K562 (cell line): ENCODE data around the gene PRRC2A. TPM values are rescaled to one million over a fixed set of nuclear protein-coding genes. Genes with fewer than 3 reads are reported as not detected.

ENCODE experiments used
- ATAC-seq: fragments of 200-7000 bp; cut with Tn5 transposase; 3 replicates; pipeline ENCODE4 v1.9.1; 2020; ENCODE audit warnings: moderate library complexity
- BruUV-seq: library from RNA; stranded (reverse); fragments of 400-500 nt; replicated peaks from 2 replicates; lab custom pipeline; 2021; lab: Mats Ljungman, UMichigan
- CTCF ChIA-PET: fragments of 300-600 bp; formaldehyde crosslinking; extraction: SDS; loops from one replicate; lab custom pipeline; 2021; ENCODE audit warnings: low intra/inter-chr PET ratio; lab: Yijun Ruan, JAX
- POLR2A ChIA-PET: fragments of 300-600, 350-650 bp; sonication (Branson Sonifier 250); formaldehyde crosslinking; extraction: SDS; loops from one replicate; lab custom pipeline; 2021; ENCODE audit warnings: antibody characterized with exemption, inconsistent platforms; lab: Yijun Ruan, JAX
- DNase-seq, 4 experiments: peaks; one replicate each; pipeline versions ENCODE4 v3.0.0 to v3.0.0-alpha.2; 2011 to 2018; ENCODE audit warnings: low spot score in 3 of 4, mixed read lengths in 3 of 4; ENCODE audit errors: extremely low read depth in 1 of 4
- FAIRE-seq: peaks from 2 replicates; lab custom pipeline; 2011; peaks lifted over from hg19 to GRCh38; lab: Jason Lieb, UNC
- H2AFZ ChIP-seq: 2 replicates; pipeline ENCODE4 v1.6.0; 2011; ENCODE audit warnings: low read depth, low read length, control low read depth, inconsistent platforms
- H3K27ac ChIP-seq: fragments of 200-600 bp; 3 replicates; pipeline ENCODE4 v1.8.0; 2011; ENCODE audit warnings: low read depth, mild to moderate bottlenecking, control low read depth, inconsistent platforms, low read length, moderate library complexity, mixed read lengths; ENCODE audit errors: extremely low read depth
- H3K27me3 ChIP-seq, 2 experiments: fragments of 300-600 bp in 1 of 2; 2 replicates in 1 of 2; 3 replicates in 1 of 2; pipeline versions ENCODE4 v1.6.0 to v1.8.0; 2011; ENCODE audit warnings: inconsistent platforms in 2 of 2, low read length in 2 of 2, mild to moderate bottlenecking in 1 of 2, mixed read lengths in 1 of 2, moderate library complexity in 1 of 2; ENCODE audit not compliant: control insufficient read depth in 2 of 2, insufficient read depth in 2 of 2
- H3K36me3 ChIP-seq: fragments of 300-600 bp; 3 replicates; pipeline ENCODE4 v1.8.0; 2011; ENCODE audit warnings: mild to moderate bottlenecking, low read length, inconsistent platforms; ENCODE audit not compliant: control insufficient read depth, insufficient read depth
- H3K4me1 ChIP-seq, 2 experiments: fragments of 200-600 bp in 1 of 2; replicated peaks in 1 of 2; 2 replicates in 1 of 2; 3 replicates in 1 of 2; pipeline versions ENCODE4 v1.5.1 to v1.8.0; 2011; ENCODE audit warnings: inconsistent platforms in 2 of 2, low read length in 2 of 2, mild to moderate bottlenecking in 1 of 2, mixed read lengths in 1 of 2, moderate library complexity in 1 of 2; ENCODE audit not compliant: control insufficient read depth in 2 of 2, insufficient read depth in 2 of 2
- H3K4me2 ChIP-seq: 2 replicates; pipeline ENCODE4 v1.6.1; 2011; ENCODE audit warnings: low read length, control low read depth, inconsistent platforms, mixed read lengths; ENCODE audit not compliant: insufficient read depth
- H3K4me3 ChIP-seq: fragments of 200-600 bp; sonication (generic), shearing (Covaris generic); 2 replicates; pipeline ENCODE4 v1.5.1; 2016; ENCODE audit warnings: control low read depth, inconsistent platforms
- H3K79me2 ChIP-seq: fragments of 200-600 bp; 3 replicates; pipeline ENCODE4 v1.8.0; 2011; ENCODE audit warnings: low read length, inconsistent platforms; ENCODE audit not compliant: control insufficient read depth, insufficient read depth
- H3K9ac ChIP-seq, 2 experiments: 2 replicates each; pipeline versions ENCODE4 v1.6.0 to v1.6.1; 2011; ENCODE audit warnings: low read depth in 2 of 2, low read length in 2 of 2, control low read depth in 1 of 2, inconsistent platforms in 1 of 2, mild to moderate bottlenecking in 1 of 2, mixed read lengths in 1 of 2; ENCODE audit not compliant: insufficient read depth in 1 of 2
- H3K9me1 ChIP-seq: one replicate; pipeline ENCODE4 v1.6.0; 2011; ENCODE audit warnings: inconsistent platforms, mild to moderate bottlenecking, low read length, moderate library complexity; ENCODE audit not compliant: control insufficient read depth, insufficient read depth
- H3K9me3 ChIP-seq: replicated peaks from 2 replicates; pipeline ENCODE4 v1.5.1; 2011; ENCODE audit warnings: low read depth, low read length, inconsistent platforms; ENCODE audit not compliant: control insufficient read depth, insufficient read depth
- H4K20me1 ChIP-seq: replicated peaks from 2 replicates; pipeline ENCODE4 v1.6.1; 2011; ENCODE audit warnings: low read length, inconsistent platforms, mixed read lengths; ENCODE audit not compliant: control insufficient read depth, insufficient read depth
- FOXJ3 ChIP-seq: sonication (generic); formaldehyde crosslinking; IDR thresholded peaks from 2 replicates; pipeline ENCODE4 v1.4.0; 2020; ENCODE audit warnings: mild to moderate bottlenecking, missing genetic modification reagents
- HMG20A ChIP-seq: fragments of 450-650 bp; formaldehyde crosslinking; conservative IDR thresholded peaks from 2 replicates; pipeline ENCODE4 v1.4.0; 2020; ENCODE audit warnings: mild to moderate bottlenecking, mixed read lengths
- RBFOX2 ChIP-seq: fragments of 200-400 bp; formaldehyde crosslinking; IDR thresholded peaks from 2 replicates; pipeline ENCODE4 v1.6.1; 2017; ENCODE audit warnings: low read depth, mild to moderate bottlenecking, low read length, moderate library complexity
- SIX5 ChIP-seq, 2 experiments: IDR thresholded peaks; 2 replicates each; pipeline ENCODE4 v1.6.1; 2011; ENCODE audit warnings: low read length in 2 of 2, borderline replicate concordance in 1 of 2, low read depth in 1 of 2, mild to moderate bottlenecking in 1 of 2, moderate library complexity in 1 of 2; ENCODE audit not compliant: insufficient read depth in 1 of 2
- SUPT5H ChIP-seq: fragments of 450-650 bp; IDR thresholded peaks from 2 replicates; pipeline ENCODE4 v1.6.1; 2016
- THAP12 ChIP-seq: fragments of 250-450 bp; sonication (Bioruptor Pico); IDR thresholded peaks from 2 replicates; pipeline ENCODE4 v1.9.0; 2021; ENCODE audit warnings: mild to moderate bottlenecking, inconsistent platforms
- THRA ChIP-seq: fragments of 450-650 bp; IDR thresholded peaks from 2 replicates; pipeline ENCODE4 v1.6.1; 2017; ENCODE audit warnings: mild to moderate bottlenecking, moderate library complexity
- ZFP1 ChIP-seq: fragments of 450-650 bp; formaldehyde crosslinking; IDR thresholded peaks from 2 replicates; pipeline ENCODE4 v1.4.0; 2020; ENCODE audit warnings: mild to moderate bottlenecking, mixed read lengths
- ZNF77 ChIP-seq: fragments of 250-450 bp; sonication (Bioruptor Pico); IDR thresholded peaks from 2 replicates; pipeline ENCODE4 v1.5.0; 2020
- WGBS: fragments of 100-300 bp; shearing (Covaris generic); methylation state at CpG from one replicate; pipeline ENCODE4 v1.1.6; 2016; ENCODE audit warnings: low coverage, mixed read lengths; ENCODE audit not compliant: insufficient coverage; ENCODE audit errors: missing lambda C conversion rate; 5-methylcytosine and 5-hydroxymethylcytosine counted together
- in situ Hi-C: fragments of 300-500 bp; cut with MboI; formaldehyde crosslinking; loops from 4 replicates; pipeline ENCODE4 v1.15.0; 2018; ENCODE audit warnings: inconsistent platforms, mixed read lengths
- intact Hi-C: fragments of 100-400 bp; cut with micrococcal nuclease; formaldehyde crosslinking; loops from 2 replicates; pipeline ENCODE4 v1.14.2; 2022
- polyA plus RNA-seq, 8 experiments: library from polyadenylated mRNA; depleted of rRNA in 4 of 8; stranded (reverse) in 5 of 8; unstranded in 3 of 8; fragments of >200 nt; fragmentation: Nextera tagmentation in 2 of 8; fragmentation: Illumina TruSeq in 1 of 8; extraction: Ambion mirVana in 2 of 8; extraction: Trizol in 1 of 8; gene quantifications; 2 replicates each; pipeline versions ENCODE4 v1.2.1 to v1.2.3, GENCODE V29; 2011 to 2014; ENCODE audit warnings: inconsistent platforms in 1 of 8, missing spikeins in 1 of 8
- total RNA-seq, 7 experiments: library from RNA; depleted of rRNA in 6 of 7; stranded (reverse); fragments of >200 nt in 6 of 7; fragmentation: Illumina TruSeq in 2 of 7; extraction: Trizol in 2 of 7; gene quantifications; 2 replicates each; pipeline versions ENCODE4 v1.2.1 to v1.2.3, GENCODE V29; 2011 to 2021; ENCODE audit warnings: low replicate concordance in 1 of 7

The PRRC2A gene
- total and polyA plus RNA-seq, 9 of the 15 experiments (the other 6 are each of a cell fraction or from before 2014, with no cell fraction given): 1.0 to 332 (median 63.0) TPM

GRCh38 chr6:31629014-31629413 lies 8.5 kb downstream of the PRRC2A start:
- in situ Hi-C loops: no loop called here
- H4K20me1 ChIP-seq: peaks cover 14% of the 10 kb centered on the region
- ATAC-seq (no peak), DNase-seq (no peak), FAIRE-seq (no peak)
- peaks cover 100% of the 10 kb centered on the region for H3K36me3 ChIP-seq
- BruUV-seq: no TSS peak
- no peak overlapping the region for H3K4me3 ChIP-seq
- H3K9ac ChIP-seq: no peak overlapping the region
- no peaks in the 10 kb centered on the region for H3K9me3 ChIP-seq
- H3K27me3 ChIP-seq: no peaks in the 10 kb centered on the region
- intact Hi-C loops: no loop called here
- H3K9me1 ChIP-seq: peaks cover under 1% of the 10 kb centered on the region
- H3K4me2 ChIP-seq: no peak overlapping the region
- H2AFZ ChIP-seq: no peak overlapping the region
- CTCF ChIA-PET: no interaction called here
- POLR2A ChIA-PET: interaction anchor here (0.6 to 14.8 kb wide), 5 partner anchors 3 to 63 kb away, joined by 3 to 274 read pairs (median 8); partner anchors contain the start of genes C6orf47 and PRRC2A
- H3K4me1 ChIP-seq: peaks cover 0 to 25% of the 10 kb centered on the region in 2 experiments; a peak in 1 of 5 replicates
- TF ChIP-seq RBFOX2 (peak; percentile 52; the same call in 1 of the 2 replicates), ZNF77 (CRISPR knock-in tag) (no peak)
- 92% methylated on average over 7 of the region's 7 CpGs for WGBS
- peaks cover 46% of the 10 kb centered on the region for H3K79me2 ChIP-seq
- H3K27ac ChIP-seq: no peak overlapping the region

- Histone ChIP-seq H2AFZ (no peak overlapping the region), H3K27ac (no peak overlapping the region; the same call in 2 of the 3 replicates), H3K9ac (0 out of 4 replicates have a peak overlapping the region, but pooled peaks of 1 of the 2 experiments have one; percentile 22), H3K79me2 (peaks cover 35% of the 10 kb centered on the region), H3K9me3 (no peaks in the 10 kb centered on the region), H4K20me1 (peaks cover 20% of the 10 kb centered on the region), H3K4me3 (no peak overlapping the region), H3K9me1 (no peaks in the 10 kb centered on the region), H3K4me1 (peaks cover 0 to 22% of the 10 kb centered on the region in 2 experiments; a peak in 1 of 5 replicates), H3K27me3 (no peaks in the 10 kb centered on the region), H3K36me3 (peaks cover 100% of the 10 kb centered on the region), H3K4me2 (no peak overlapping the region)
- in situ Hi-C loops (no loop called here), intact Hi-C loops (no loop called here)
- FAIRE-seq: no peak
- ChIA-PET POLR2A (interaction anchor here (0.6 to 14.8 kb wide), 8 partner anchors 5 to 89 kb away, joined by 3 to 274 read pairs (median 5); partner anchors contain the start of genes C6orf47, DDX39B and PRRC2A), CTCF (interaction anchor here (0.5 kb wide), 1 partner anchor 203 kb away, joined by 3 read pairs; no protein-coding TSS in a partner anchor)
- no peak for DNase-seq
- BruUV-seq: no TSS peak
- 94% methylated on average over 23 of the region's 25 CpGs for WGBS
- ATAC-seq: no peak; the same call in 2 of the 3 replicates
- TF ChIP-seq SIX5 (IDR thresholded peaks at IDR 0.05; ENCODE audit: borderline replicate concordance in 1 of 2, insufficient read depth in 1 of 2, low read depth in 1 of 2, low read length in 2 of 2): no peak
- TF ChIP-seq ZFP1 (CRISPR knock-in tag): no peak
- TF ChIP-seq THAP12: no peak
- TF ChIP-seq HMG20A: no peak
- TF ChIP-seq FOXJ3 (CRISPR knock-in tag): no peak
- peak; percentile 54 for TF ChIP-seq SUPT5H
- no peak for TF ChIP-seq THRA
Observed at GRCh38 chr6:31630177-31630934, 9.8 kb downstream of the PRRC2A start.
